Stimulated activated CD8-positive, alpha-beta memory T cell treated with anti-CD3 and anti-CD28 coated beads, Interleukin-15, amount 100 ng/mL, for 1 hour (primary cell): Measurements from ENCODE around the gene GPR157.
"Not testable (repeated sequence)": the region's sequence is repeated elsewhere in the genome, so short reads cannot be mapped to it uniquely, and the experiment has no call there.

Experiments used
- DNase-seq: peaks from one replicate; pipeline ENCODE4 v3.0.0-alpha.2; 2020; ENCODE audit warnings: low read depth

GPR157 gene

DNA sequence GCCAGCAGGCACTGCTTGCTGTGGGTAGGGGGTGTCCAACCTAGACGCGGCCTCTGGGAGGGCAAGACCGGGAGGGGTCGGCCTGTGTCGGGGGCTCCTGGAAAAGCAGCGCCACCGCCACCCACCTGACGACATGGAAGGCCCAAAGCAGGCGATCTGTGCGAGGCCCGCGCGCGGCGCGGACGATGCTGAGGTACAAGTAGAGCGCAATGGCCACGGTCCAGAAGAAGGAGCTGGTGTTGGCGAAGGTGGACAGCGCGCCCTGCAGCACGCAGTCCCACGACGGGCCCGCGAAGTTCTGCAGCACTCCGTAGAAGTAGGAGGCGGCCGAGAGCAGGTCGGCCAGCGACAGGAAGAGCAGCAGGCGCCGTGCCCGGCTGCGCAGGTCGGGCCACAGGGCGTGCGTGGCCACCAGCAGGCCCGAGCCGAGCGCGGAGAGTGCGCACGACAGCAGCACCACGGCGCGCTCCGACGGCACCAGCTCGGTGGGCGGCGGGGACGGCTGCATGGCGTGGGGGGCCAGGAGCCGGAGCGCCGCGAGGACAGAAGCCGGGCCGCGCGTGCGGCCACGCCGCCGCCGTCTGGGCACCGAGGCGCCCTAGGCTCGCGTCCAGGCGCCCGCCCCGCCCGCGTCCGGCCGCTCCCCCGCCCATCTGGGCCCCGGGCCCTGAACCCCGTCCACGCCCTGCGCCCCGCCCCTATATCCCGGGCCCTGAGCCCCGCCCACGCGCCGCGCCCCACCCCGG is at the start of gene GPR157:
Gene GPR157, minus strand, starts transcription at position 583 of the 746 bp plus-strand sequence. Its CDS starts 75 bp downstream, at position 508.
- DNase-seq = peak; percentile 64

DNA sequence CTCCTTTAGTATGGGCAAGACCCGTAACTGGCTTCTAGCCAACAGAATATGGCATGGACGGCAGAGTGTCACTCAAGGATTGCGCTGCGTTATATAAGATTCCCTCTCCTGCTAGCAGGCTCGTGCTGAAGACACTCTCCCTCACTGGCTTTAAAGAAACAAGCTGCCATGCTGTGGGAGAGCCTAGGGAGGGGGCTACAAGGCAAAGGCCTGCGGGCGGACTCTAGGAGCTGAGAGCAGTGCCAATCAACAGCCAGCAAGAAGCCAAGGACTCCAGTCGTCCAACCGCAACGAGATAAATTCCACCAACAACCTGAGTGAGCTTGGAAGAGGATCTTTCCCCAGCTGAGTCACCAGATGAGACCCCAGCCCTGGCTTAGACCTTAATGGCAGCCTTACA is 45.9 kb upstream of the GPR157 start:
- DNase-seq = no peak

GRCh38 chr1:9174243-9174642 is 45.3 kb upstream of the GPR157 start:
- no peak for DNase-seq

DNA sequence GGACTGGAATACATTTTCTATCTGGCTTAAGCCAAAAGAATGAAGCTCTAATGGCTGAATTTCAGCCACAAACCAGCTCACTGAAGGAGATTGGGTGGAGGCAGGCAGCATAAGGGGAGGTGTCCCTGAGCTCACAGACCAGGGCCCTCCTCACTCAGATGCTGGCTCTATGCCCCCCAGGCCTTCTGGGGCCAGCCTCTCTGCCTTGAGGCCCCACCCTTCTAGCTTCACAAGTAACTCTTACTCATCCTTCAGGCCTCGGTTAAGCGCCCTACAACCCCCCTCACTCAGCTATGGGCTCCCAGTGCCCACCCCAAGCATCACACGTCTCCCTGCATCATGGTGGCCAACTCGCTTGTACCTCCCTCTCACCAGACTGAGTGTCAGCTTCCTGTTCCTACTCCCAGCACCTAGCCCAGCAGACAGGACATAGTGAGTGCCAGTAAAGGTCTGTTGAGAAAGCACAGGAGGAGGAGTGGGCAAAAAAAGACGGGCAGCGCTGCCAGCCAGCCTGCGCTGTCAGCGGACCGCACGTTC is 40.8 kb upstream of the GPR157 start:
- DNase-seq = no peak

GRCh38 chr1:9167638-9168037 is 38.7 kb upstream of the GPR157 start:
- DNase-seq = no peak

GRCh38 chr1:9166289-9167235 is 37.7 kb upstream of the GPR157 start:
- DNase-seq = no peak

GRCh38 chr1:9165396-9165795 is 36.5 kb upstream of the GPR157 start:
- no peak for DNase-seq

- no peak for DNase-seq
These were observed 36.0 kb upstream of the GPR157 start for GRCh38 chr1:9164919-9165318.

GRCh38 chr1:9164532-9164900 is 35.6 kb upstream of the GPR157 start:
- DNase-seq = no peak

- DNase-seq = no peak
These were observed 33.1 kb upstream of the GPR157 start for GRCh38 chr1:9161963-9162362.

- no peak for DNase-seq
These were observed 32.4 kb upstream of the GPR157 start for GRCh38 chr1:9161342-9161741.

DNA sequence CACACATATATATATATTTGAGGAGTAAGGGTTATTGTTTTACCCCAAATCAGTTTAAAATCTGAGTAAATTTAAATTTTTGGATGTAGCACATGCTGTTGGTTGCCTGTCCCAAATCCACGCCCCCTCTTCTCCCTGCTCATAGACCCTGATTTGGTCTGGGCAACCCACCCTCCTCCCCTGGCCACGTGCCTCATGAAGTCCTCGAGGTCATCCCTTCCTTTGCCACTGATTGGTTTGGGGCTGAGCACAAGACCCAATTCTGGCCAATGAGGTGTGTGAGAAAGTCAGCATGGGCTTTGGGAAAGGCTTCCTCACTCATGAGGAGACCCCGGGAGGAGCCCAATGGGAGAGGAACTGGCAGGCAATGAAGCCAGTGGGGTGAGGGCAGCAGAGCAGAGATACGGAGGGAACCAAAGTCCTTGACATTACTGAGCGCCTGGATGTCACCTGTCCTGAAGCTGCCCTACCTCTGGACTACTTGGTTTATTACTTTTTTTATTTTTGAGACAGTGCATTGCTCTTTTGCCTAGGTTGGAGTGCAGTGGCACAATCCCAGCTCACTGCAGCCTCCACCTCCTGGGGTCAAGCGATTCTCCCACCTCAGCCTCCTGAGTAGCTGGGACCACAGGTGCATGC is 31.3 kb upstream of the GPR157 start:
- DNase-seq = no peak

- no peak for DNase-seq
These were observed 27.0 kb upstream of the GPR157 start for GRCh38 chr1:9155879-9156278.

GRCh38 chr1:9155405-9155804 is 26.5 kb upstream of the GPR157 start:
- not testable (repeated sequence) for DNase-seq

DNA sequence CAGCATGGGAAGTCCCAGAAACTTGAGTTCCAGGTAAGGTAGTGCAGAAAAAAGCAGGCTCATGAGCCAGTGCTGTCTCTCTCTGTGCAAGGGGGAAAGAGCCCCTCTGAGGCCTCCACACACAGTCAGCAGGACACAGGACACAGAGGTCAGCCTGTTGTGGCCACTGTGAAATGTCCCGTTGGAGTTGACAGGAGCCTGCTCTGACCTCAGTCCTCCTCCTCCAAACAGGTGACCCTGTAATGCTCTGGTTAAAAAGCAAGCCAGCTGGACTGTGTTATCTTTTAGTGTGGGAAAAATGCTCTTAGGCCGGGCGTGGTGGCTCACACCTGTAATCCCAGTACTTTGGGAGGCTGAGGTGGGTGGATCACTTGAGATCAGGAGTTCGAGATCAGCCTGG is 24.2 kb upstream of the GPR157 start:
- DNase-seq = no peak

GRCh38 chr1:9152535-9152934 is 23.6 kb upstream of the GPR157 start:
- no peak for DNase-seq

DNA sequence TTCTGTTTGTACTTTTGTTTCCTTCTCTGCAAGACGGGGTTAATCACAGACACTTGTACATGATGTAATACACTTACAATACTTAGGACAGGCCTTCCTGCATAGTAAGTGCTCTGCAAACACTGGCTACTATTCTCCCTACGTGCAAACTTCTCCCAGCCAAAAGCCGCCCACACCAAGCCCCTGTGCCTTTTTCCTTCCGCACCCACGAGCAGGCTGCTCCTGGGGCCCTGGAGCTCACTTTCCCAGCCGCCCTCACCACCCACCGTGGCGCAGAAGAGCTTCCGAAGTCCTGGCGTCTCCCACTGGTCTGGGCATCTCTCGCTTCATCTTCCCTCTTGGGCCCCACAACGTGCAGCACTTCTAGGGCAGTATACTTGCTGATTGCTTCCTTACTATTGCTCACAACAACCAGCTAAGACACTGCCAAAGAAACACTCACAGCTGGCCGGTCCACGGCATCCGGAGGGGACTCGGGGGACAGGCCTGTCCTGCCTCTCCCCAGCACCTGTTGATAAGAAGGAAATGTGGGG is 22.5 kb upstream of the GPR157 start:
- no peak for DNase-seq

DNA sequence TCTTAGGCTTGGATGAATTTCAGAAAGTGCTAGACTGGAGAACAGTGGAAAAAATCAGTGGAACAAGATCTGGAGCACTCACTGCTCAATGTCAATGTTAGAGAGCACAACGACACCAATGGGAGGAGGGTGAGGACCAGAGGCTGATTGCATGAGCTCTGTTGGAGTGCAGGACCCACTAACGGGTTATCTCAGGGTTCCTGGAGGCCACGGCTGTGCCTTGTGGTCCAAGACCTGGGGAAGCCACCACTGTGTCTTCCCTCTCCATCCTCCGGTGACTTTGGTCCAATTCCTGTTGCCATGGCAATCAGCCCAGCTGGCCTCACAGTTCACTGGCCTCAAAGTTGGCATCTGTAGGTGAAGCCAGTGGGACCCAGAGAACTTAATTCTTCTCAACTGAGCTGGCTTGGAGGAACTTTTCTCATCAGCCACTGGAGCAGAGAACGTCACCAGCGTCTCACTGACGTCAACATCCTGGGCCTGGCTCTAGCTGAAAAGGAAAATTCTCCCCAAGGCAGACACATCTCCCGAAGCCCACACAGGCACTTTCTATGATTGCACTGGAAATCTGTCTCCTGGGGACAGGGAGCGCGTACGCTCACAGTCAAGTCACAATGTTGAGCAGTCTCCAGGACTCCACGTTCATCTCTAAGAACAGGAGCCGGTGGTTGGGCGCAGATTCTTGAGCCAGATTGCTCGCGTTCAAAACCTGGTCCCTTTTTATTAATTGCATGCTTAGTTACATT is 21.9 kb upstream of the GPR157 start:
- DNase-seq = no peak

DNA sequence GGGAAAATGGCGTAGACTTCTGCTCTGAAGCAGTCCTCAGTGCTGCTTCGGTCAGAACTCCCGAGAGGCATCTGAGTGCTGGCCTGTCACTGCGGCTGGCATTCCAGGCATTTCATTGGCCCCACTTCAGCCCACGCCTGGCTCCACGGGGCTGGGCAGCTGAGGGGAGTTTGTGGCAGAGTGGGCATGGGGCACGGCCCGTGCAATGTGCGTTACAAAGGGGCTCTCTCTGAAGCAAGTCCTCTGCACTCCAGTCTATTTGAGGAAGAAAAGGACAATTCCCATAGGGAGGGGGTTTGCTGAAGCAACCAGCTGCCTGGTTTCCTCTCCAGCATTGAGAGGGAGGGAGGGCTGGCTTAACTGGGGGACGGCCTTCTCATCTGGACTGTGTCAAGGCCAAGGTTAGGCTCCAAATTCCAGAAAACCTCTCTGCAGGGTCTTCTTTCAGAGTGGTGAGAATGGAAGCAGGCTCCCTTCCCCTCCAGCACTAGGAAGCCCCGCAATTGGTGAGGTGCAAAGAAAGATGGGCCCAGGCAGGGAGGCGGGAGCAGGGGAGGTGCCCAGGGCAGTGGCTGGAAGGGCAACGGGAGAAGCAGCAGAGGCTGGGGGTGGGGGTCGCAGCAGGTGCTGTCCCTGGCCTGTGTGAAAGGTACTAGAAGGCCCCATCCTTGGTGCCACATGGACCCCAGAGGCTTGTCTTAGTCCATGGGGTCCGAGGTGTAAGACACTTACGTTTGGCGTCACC is 21.1 kb upstream of the GPR157 start:
- DNase-seq = no peak

DNA sequence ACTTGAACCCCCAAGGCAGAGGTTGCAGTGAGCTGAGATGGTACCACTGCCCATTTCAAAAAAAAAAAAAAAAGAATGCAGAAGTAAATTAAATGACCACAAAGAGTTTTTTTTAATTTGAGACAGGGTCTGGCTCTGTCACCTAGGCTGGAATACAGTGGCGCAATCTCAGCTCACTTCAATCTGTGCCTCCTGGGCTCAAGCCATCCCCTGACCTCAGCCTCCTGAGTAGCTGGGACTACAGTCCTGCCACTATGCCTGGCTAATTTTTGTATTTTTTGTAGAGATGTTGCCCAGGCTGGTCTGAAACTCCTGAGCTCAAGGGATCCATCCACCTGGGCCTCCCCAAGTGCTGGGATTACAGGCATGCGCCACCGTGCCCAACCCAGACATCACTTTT is 20.2 kb upstream of the GPR157 start:
- DNase-seq = no peak

DNA sequence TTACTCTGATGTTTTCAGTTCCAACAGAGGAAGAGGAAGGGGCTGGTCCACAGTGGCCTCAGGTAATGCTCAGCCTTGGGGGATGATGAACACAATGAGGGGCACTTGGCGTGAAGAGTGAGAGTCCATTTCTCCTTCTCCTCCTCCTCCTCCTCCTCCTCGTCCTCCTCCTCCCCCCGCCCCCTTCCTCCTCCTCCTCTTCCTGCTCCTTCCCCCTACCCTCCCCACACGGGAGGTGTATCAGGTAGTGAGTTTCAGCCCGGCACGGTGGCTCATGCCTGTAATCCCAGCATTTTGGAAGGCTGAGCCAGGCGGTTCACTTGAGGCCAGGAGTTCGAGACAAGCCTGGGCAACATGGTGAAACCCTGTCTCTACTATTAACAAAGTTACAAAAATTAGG is 17.3 kb upstream of the GPR157 start:
- DNase-seq = no peak
